Esophagus squamous epithelium (tissue), 5 donors: ENCODE results near the gene MYO16. TPM values are rescaled to one million over a fixed set of nuclear protein-coding genes. Genes with fewer than 3 reads are reported as not detected.
"Not testable (repeated sequence)": the region's sequence is repeated elsewhere in the genome, so short reads cannot be mapped to it uniquely, and the experiment has no call there.

Source experiments
- DNase-seq: peaks from one replicate; lab custom pipeline; 2025; lab: John Stamatoyannopoulos, UW
- H3K27ac ChIP-seq, 4 donors: fragments of 200-600 bp; sonication (generic); one replicate each; pipeline ENCODE4 v1.5.1; 2016 to 2019; ENCODE audit warnings: mild to moderate bottlenecking in 1 of 4
- H3K27me3 ChIP-seq, 4 donors: fragments of 200-600 bp; sonication (generic); 1 replicate in 3 of 4; 2 replicates in 1 of 4; pipeline versions ENCODE4 v1.5.1 to v1.6.0; 2017 to 2021; ENCODE audit warnings: antibody characterized with exemption in 1 of 4
- H3K36me3 ChIP-seq, 3 donors: fragments of 200-600 bp; sonication (generic); one replicate each; pipeline ENCODE4 v1.5.1; 2016 to 2019
- H3K4me1 ChIP-seq, 3 donors: fragments of 200-600 bp; sonication (generic); one replicate each; pipeline ENCODE4 v1.5.1; 2017 to 2019
- H3K4me3 ChIP-seq, 4 donors: fragments of 200-600 bp; sonication (generic); 1 replicate in 3 of 4; 2 replicates in 1 of 4; pipeline ENCODE4 v1.5.1; 2016 to 2019; ENCODE audit warnings: mild to moderate bottlenecking in 2 of 4, moderate library complexity in 1 of 4
- H3K9me3 ChIP-seq, 3 donors: fragments of 200-600 bp; sonication (generic); one replicate each; pipeline ENCODE4 v1.5.1; 2016 to 2019
- POLR2A ChIP-seq, 4 donors: fragments of 450-650 bp; IDR thresholded peaks; one replicate each; pipeline ENCODE4 v1.6.1; 2017; ENCODE audit warnings: antibody characterized with exemption in 4 of 4, mild to moderate bottlenecking in 4 of 4, moderate library complexity in 3 of 4
- WGBS, 2 donors: methylation state at CpG; one replicate each; pipeline ENCODE4 v1.1.5; 2018; 5-methylcytosine and 5-hydroxymethylcytosine counted together
- intact Hi-C: fragments of 100-400 bp; cut with DNase I; formaldehyde crosslinking; loops from one replicate; pipeline ENCODE4 v1.15.0; 2022
- total RNA-seq, 4 donors: library from RNA; depleted of rRNA; stranded (reverse); fragments of >200 nt; gene quantifications; one replicate each; pipeline ENCODE4 v1.1.0, GENCODE V29; 2016
- TF ChIP-seq, protein P1 (sequence below), 6 experiments: fragments of 450-650 bp in 4 of 6; fragments of 200-600 bp in 2 of 6; sonication (generic) in 2 of 6; IDR thresholded peaks; one replicate each; pipeline ENCODE4 v1.5.1; 2016 to 2019; ENCODE audit warnings: antibody characterized with exemption in 6 of 6, mild to moderate bottlenecking in 4 of 6, moderate library complexity in 4 of 6
- donor health status: DM: yes; HTN: yes; CAD: no.

MYO16 gene
- total RNA-seq, 4 donors from 2014 or later, result 0.09 to 2.1 TPM; not detected in 2

DNA sequence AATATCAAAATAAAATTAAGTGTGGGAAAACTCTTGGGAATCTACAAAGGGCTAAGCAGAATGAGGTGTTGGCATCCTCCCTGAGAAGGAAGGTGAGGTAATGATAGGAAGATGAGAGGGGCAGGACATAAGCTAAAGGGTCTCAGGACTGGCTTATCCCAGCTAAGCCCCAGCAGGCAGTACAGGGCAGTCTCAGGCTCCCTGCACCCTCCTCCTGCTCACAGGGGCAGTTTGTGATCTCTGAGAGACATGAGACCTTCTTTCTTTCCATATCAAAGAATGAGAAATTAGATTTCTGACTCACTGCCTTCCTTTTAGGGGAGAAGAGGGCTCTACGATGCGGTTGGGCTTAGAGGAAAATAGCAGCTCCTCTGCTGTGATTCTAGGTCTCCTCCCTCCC is 586.0 kb downstream of the MYO16 start:
- intact Hi-C loops, result no loop called here
- no peaks in the 10 kb centered on the region for H3K4me1 ChIP-seq
- no peak for TF ChIP-seq POLR2A (IDR thresholded peaks at IDR 0.05)
- TF ChIP-seq, protein P1, sequence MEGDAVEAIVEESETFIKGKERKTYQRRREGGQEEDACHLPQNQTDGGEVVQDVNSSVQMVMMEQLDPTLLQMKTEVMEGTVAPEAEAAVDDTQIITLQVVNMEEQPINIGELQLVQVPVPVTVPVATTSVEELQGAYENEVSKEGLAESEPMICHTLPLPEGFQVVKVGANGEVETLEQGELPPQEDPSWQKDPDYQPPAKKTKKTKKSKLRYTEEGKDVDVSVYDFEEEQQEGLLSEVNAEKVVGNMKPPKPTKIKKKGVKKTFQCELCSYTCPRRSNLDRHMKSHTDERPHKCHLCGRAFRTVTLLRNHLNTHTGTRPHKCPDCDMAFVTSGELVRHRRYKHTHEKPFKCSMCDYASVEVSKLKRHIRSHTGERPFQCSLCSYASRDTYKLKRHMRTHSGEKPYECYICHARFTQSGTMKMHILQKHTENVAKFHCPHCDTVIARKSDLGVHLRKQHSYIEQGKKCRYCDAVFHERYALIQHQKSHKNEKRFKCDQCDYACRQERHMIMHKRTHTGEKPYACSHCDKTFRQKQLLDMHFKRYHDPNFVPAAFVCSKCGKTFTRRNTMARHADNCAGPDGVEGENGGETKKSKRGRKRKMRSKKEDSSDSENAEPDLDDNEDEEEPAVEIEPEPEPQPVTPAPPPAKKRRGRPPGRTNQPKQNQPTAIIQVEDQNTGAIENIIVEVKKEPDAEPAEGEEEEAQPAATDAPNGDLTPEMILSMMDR (IDR thresholded peaks at IDR 0.05), result no peak
- no peak overlapping the region for H3K4me3 ChIP-seq
- DNase-seq, result no peak
- no peaks in the 10 kb centered on the region for H3K9me3 ChIP-seq
- 77 to 100% methylated on average over 2 of the region's 2 CpGs for WGBS, 2 donors
- H3K36me3 ChIP-seq, result no peaks in the 10 kb centered on the region
- no peak overlapping the region for H3K27ac ChIP-seq
- no peaks in the 10 kb centered on the region for H3K27me3 ChIP-seq

DNA sequence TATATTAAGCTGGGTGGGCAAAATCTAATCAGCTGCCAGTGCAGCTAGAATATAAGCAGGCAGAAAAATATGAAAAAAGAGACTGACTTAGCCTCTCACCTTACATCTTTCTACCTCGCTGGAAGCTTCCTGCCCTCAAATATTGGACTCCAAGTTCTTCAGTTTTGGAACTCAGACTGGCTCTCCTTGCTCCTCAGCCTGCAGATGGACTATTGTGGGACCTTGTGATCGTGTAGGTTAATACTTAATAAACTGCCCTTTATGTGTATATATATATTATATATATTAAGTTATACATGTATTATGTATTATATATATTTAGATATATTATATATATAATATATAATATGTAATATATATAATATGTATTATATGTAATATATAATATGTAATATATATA is 588.1 kb downstream of the MYO16 start:
- 54 to 58% methylated on average over 2 of the region's 2 CpGs for WGBS, 2 donors
- H3K27me3 ChIP-seq, H3K36me3 ChIP-seq, H3K4me1 ChIP-seq, H3K27ac ChIP-seq, intact Hi-C loops, H3K9me3 ChIP-seq, H3K4me3 ChIP-seq, DNase-seq: not testable (repeated sequence)

DNA sequence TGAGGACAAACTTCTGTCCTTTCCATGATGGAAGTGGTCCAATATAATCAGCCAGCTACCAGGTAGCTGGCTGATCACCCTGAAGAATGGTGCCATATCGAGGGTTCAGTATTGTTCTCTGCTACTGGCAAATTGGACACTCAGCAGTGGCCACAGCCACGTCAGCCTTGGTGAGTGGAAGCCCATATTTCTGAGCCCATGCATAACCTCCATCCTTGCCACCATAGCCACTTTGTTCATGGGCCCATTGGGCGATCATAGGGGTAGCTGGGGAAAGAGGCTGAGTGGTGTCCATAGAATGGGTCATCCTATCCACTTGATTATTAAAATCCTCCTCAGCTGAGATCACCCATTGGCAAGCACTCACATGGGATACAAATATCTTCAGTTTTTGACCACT is 591.2 kb downstream of the MYO16 start:
- H3K27me3 ChIP-seq, result no peaks in the 10 kb centered on the region
- H3K4me3 ChIP-seq, result no peak overlapping the region
- H3K4me1 ChIP-seq, result no peaks in the 10 kb centered on the region
- H3K36me3 ChIP-seq, result no peaks in the 10 kb centered on the region
- peaks cover 0 to 13% (median 0%) of the 10 kb centered on the region in 3 donors for H3K9me3 ChIP-seq
- DNase-seq, result no peak
- no peak overlapping the region for H3K27ac ChIP-seq
- intact Hi-C loops, result no loop called here
- 58 to 77% methylated on average over 3 of the region's 3 CpGs for WGBS, 2 donors
- TF ChIP-seq, protein P1 (IDR thresholded peaks at IDR 0.05), result no peak
- no peak for TF ChIP-seq POLR2A (IDR thresholded peaks at IDR 0.05)

DNA sequence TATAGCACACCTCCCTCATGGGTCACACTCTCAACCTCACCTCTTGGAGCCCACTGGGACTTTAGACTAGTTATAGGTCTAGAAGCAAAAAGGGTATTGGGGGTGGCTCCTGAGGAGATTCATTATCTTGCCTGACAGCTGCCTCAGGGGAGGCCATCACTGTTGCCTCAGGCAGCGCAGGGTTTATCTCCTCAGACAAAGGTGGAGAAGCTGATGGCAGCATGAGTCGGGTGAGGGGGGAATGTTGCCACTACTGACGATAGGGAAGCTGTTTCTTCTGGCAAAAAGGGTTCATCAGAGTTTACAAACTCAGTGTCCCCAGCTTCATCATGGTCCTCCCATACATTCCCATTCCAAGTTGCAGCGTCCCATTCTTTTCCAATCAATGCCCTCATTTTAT is 594.6 kb downstream of the MYO16 start:
- intact Hi-C loops, result no loop called here
- Histone ChIP-seq H3K4me1 (no peaks in the 10 kb centered on the region), H3K27ac (no peak overlapping the region), H3K9me3 (peaks cover 0 to 13% (median 0%) of the 10 kb centered on the region in 3 donors), H3K27me3 (no peaks in the 10 kb centered on the region), H3K36me3 (no peaks in the 10 kb centered on the region), H3K4me3 (no peak overlapping the region)
- DNase-seq, result no peak
- WGBS, 2 donors, result 42 to 71% methylated on average over 4 of the region's 4 CpGs
- TF ChIP-seq, protein P1 (IDR thresholded peaks at IDR 0.05), result no peak
- no peak for TF ChIP-seq POLR2A (IDR thresholded peaks at IDR 0.05)

DNA sequence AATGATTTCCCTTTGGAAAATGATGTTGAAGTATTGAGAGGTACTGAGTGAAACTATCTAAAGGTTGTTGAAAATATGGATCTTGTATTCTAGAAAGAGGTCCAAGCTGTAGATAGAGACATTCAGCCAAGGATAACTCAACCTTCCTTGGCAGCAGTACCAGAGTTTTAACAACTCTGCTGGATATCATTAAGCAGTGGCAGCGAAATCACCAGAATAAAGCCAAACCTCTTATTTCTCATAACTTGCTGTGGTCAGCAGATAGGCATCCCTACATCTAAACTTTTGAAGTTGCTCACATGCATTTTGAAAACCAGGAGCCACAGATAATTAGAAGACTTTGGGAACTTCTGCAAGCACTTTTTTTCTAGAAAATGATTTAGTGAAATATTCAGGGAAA is 597.2 kb downstream of the MYO16 start:
- H3K27me3 ChIP-seq, result no peaks in the 10 kb centered on the region
- no peak overlapping the region for H3K27ac ChIP-seq
- intact Hi-C loops, result no loop called here
- 81 to 89% methylated on average over 1 of the region's 1 CpG for WGBS, 2 donors
- H3K4me3 ChIP-seq, result no peak overlapping the region
- DNase-seq, result no peak
- peaks cover 0 to 13% (median 0%) of the 10 kb centered on the region in 3 donors for H3K9me3 ChIP-seq
- TF ChIP-seq POLR2A (IDR thresholded peaks at IDR 0.05), result no peak
- TF ChIP-seq, protein P1 (IDR thresholded peaks at IDR 0.05), result no peak
- no peaks in the 10 kb centered on the region for H3K36me3 ChIP-seq
- no peaks in the 10 kb centered on the region for H3K4me1 ChIP-seq
